Ascending aorta (tissue), 2 donors: Measurements from ENCODE around the gene SLC25A53. TPM values are rescaled to one million over a fixed set of nuclear protein-coding genes. Genes with fewer than 3 reads are reported as not detected.

Experiments used
- DNase-seq, 2 donors: peaks; one replicate each; pipeline ENCODE4 v3.0.0-alpha.2; 2019; ENCODE audit warnings: low spot score in 2 of 2
- H3K27ac ChIP-seq, 2 donors: fragments of 200-600 bp; sonication (generic); one replicate each; pipeline ENCODE4 v1.5.1; 2016 to 2017; ENCODE audit warnings: mild to moderate bottlenecking in 1 of 2
- H3K27me3 ChIP-seq: fragments of 200-600 bp; sonication (generic); one replicate; pipeline ENCODE4 v1.5.1; 2017
- H3K36me3 ChIP-seq, 2 donors: fragments of 200-600 bp; sonication (generic); one replicate each; pipeline ENCODE4 v1.5.1; 2016
- H3K4me1 ChIP-seq, 2 donors: fragments of 200-600 bp; sonication (generic); one replicate each; pipeline ENCODE4 v1.5.1; 2016 to 2017; ENCODE audit warnings: mild to moderate bottlenecking in 1 of 2
- H3K4me3 ChIP-seq, 2 donors: fragments of 200-600 bp; sonication (generic); one replicate each; pipeline ENCODE4 v1.5.1; 2016 to 2017; ENCODE audit warnings: mild to moderate bottlenecking in 1 of 2
- H3K9me3 ChIP-seq, 2 donors: fragments of 200-600 bp; sonication (generic); one replicate each; pipeline ENCODE4 v1.5.1; 2016
- CTCF ChIP-seq, 3 experiments: fragments of 200-600 bp in 2 of 3; fragments of 450-650 bp in 1 of 3; sonication (generic) in 2 of 3; IDR thresholded peaks; one replicate each; pipeline ENCODE4 v1.5.1; 2016 to 2019; ENCODE audit warnings: antibody characterized with exemption in 3 of 3, mild to moderate bottlenecking in 1 of 3, moderate library complexity in 1 of 3
- intact Hi-C: fragments of 100-400 bp; cut with DNase I; formaldehyde crosslinking; loops from one replicate; pipeline ENCODE4 v1.15.1; 2023
- total RNA-seq: library from RNA; depleted of rRNA; stranded (reverse); fragments of >200 nt; gene quantifications from one replicate; pipeline ENCODE4 v1.1.0, GENCODE V29; 2016

Gene SLC25A53
- 3.1 TPM for total RNA-seq

- H3K4me1 ChIP-seq: no peaks in the 10 kb centered on the region
- H3K4me3 ChIP-seq: peak within 1 kb of the TSS; percentile 37 to 77
- H3K27ac ChIP-seq: peak within 1 kb of the TSS; percentile 90 to 93
- no peaks in the 10 kb centered on the region for H3K9me3 ChIP-seq
- no peaks in the 10 kb centered on the region for H3K27me3 ChIP-seq
- peak; percentile 28 to 85 for DNase-seq
- no peak for TF ChIP-seq CTCF (IDR thresholded peaks at IDR 0.05)
- no peaks in the 10 kb centered on the region for H3K36me3 ChIP-seq
- intact Hi-C loops: loop anchor here (1.0 to 10.0 kb wide), 2 partner anchors 9 to 472 kb away; partner anchors contain the start of genes FAM199X and MORF4L2
Observed at GRCh38 chrX:104156630-104157529, at the start of gene SLC25A53. TSS of gene SLC25A53 (minus strand) at chrX:104157009. CDS start at chrX:104105257, 51,752 bp downstream.

- Histone ChIP-seq H3K36me3 (peaks cover 0 to 3% of the 10 kb centered on the region in 2 donors), H3K27me3 (no peaks in the 10 kb centered on the region), H3K4me1 (no peaks in the 10 kb centered on the region), H3K9me3 (no peaks in the 10 kb centered on the region), H3K4me3 (no peak overlapping the region), H3K27ac (no peak overlapping the region)
- no peak for TF ChIP-seq CTCF (IDR thresholded peaks at IDR 0.05)
- DNase-seq: no peak
- intact Hi-C loops: no loop called here
Observed at GRCh38 chrX:104205548-104205947, 48.7 kb upstream of the SLC25A53 start.

GRCh38 chrX:104195489-104196084 is 38.8 kb upstream of the SLC25A53 start:
- intact Hi-C loops: loop anchor here (5.0 kb wide), 2 partner anchors 77 to 147 kb away; no protein-coding TSS in a partner anchor

GRCh38 chrX:104195013-104195412 is 38.2 kb upstream of the SLC25A53 start:
- no peak overlapping the region for H3K4me3 ChIP-seq
- H3K27me3 ChIP-seq: no peaks in the 10 kb centered on the region
- DNase-seq: no peak
- no peaks in the 10 kb centered on the region for H3K9me3 ChIP-seq
- intact Hi-C loops: loop anchor here (5.0 kb wide), 2 partner anchors 77 to 147 kb away; no protein-coding TSS in a partner anchor
- no peaks in the 10 kb centered on the region for H3K36me3 ChIP-seq
- TF ChIP-seq CTCF (IDR thresholded peaks at IDR 0.05): no peak
- no peak overlapping the region for H3K27ac ChIP-seq
- H3K4me1 ChIP-seq: no peaks in the 10 kb centered on the region

More at GRCh38 chrX:104195489-104196084, 38.8 kb upstream of the SLC25A53 start:
- Histone ChIP-seq H3K36me3 (no peaks in the 10 kb centered on the region), H3K9me3 (no peaks in the 10 kb centered on the region), H3K27ac (no peak overlapping the region), H3K4me3 (no peak overlapping the region), H3K27me3 (no peaks in the 10 kb centered on the region), H3K4me1 (no peaks in the 10 kb centered on the region)
- no peak for DNase-seq
- peak in 2 of 3 experiments; percentile 77 to 82 for TF ChIP-seq CTCF (IDR thresholded peaks at IDR 0.05)

- H3K27ac ChIP-seq: no peak overlapping the region
- DNase-seq: no peak
- H3K4me1 ChIP-seq: no peaks in the 10 kb centered on the region
- no peak overlapping the region for H3K4me3 ChIP-seq
- intact Hi-C loops: no loop called here
- no peaks in the 10 kb centered on the region for H3K9me3 ChIP-seq
- peaks cover 0 to 7% of the 10 kb centered on the region in 2 donors for H3K36me3 ChIP-seq
- TF ChIP-seq CTCF (IDR thresholded peaks at IDR 0.05): no peak
- H3K27me3 ChIP-seq: no peaks in the 10 kb centered on the region
Observed at GRCh38 chrX:104193485-104193884, 36.7 kb upstream of the SLC25A53 start.
